Inflammatory macrophage treated with lipopolysaccharide for 4 hours (primary cell): Measurements from ENCODE around the gene LHFPL2.

ENCODE experiments used
- DNase-seq: peaks from one replicate; pipeline ENCODE4 v3.0.0-alpha.2; 2020

Gene LHFPL2

GRCh38 chr5:78540335-78541085 lies 108.1 kb downstream of the LHFPL2 start:
- DNase-seq, result peak; percentile 95

- DNase-seq, result no peak
These were observed 110.2 kb downstream of the LHFPL2 start for GRCh38 chr5:78538240-78538850.

DNA sequence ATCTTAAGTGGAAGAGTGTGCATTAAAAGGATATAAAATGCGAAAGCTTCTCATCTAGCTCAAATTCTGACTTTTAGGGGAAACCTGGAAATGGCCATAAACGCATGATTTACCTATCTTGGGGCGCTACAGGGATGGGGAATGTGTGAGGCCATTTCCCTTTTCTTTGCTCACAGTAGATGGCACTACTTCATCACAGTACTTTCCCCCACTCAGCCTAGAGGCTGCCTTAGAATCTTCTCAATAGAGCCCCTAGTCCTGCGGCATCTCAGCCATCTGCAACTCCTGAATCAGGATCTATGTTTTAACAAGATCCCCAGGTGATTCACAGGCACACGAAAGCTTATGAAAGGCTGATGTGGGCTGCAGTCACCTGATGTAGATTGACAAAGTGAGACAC lies 110.8 kb downstream of the LHFPL2 start:
- DNase-seq, result peak; percentile 65

DNA sequence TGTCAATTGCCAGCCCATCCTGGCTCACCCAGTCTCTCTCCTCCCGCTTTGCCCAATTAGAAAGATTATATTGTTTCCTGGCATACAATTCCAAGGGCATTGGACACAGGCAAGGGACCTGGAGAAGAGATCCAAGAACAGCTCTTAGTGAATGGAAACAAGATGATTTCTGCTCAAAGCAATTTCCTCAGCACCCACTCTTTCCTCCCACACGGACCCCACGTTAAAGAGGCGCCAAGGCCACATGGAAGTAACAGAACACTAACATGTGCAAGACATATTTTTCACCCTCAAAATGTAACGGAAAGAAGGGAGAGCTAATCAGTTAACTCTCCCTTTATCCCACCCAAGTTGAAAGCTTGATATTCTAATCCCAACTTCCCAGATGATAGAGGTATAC lies 111.2 kb downstream of the LHFPL2 start:
- no peak for DNase-seq

GRCh38 chr5:78536661-78537196 lies 111.8 kb downstream of the LHFPL2 start:
- no peak for DNase-seq

GRCh38 chr5:78534905-78535200 lies 113.7 kb downstream of the LHFPL2 start:
- DNase-seq, result no peak

- peak; percentile 94 for DNase-seq
These were observed 114.2 kb downstream of the LHFPL2 start for GRCh38 chr5:78534148-78534904.

- no peak for DNase-seq
These were observed 115.2 kb downstream of the LHFPL2 start for GRCh38 chr5:78533356-78533755.

DNA sequence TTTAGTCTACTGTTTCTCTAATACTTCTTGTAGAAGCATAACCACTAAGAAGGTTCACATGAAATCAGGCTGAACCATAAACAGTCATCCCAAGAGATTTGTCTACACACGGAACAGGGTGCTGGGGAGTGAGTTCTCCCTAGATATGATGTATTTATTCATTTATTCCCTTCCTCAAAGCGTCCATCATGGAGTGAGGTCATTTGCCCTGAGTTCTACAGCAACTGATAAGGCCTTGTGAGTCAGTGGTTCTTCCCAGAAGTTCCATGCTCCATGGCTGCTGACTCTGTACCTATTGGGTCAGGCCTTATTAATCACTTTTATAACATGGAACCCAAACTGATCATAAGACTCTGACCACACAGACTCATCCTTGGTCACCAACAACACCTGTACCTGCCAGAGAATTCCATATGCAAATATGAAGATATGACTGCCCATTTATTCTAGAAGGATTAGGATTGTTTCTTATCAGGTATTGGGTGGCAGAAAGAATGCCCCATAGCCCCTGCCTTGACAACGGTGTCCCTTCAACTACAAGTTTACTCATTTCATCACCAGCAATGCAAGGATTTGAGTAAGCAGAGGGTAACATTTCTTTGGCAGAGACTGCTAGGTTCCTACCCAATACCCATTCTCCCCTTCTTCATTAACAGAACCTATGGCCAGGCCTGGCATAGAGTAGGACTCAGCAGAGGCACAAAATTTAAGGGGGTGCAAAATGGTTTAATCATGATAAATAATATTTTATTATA lies 118.1 kb downstream of the LHFPL2 start:
- peak; percentile 92 for DNase-seq

- DNase-seq, result no peak
These were observed 120.6 kb downstream of the LHFPL2 start for GRCh38 chr5:78527925-78528324.

- DNase-seq, result peak; percentile 96
These were observed 121.3 kb downstream of the LHFPL2 start for GRCh38 chr5:78527054-78527859.

GRCh38 chr5:78526049-78526525 lies 122.5 kb downstream of the LHFPL2 start:
- peak; percentile 93 for DNase-seq

- DNase-seq, result no peak
These were observed 125.0 kb downstream of the LHFPL2 start for GRCh38 chr5:78523314-78524193.

DNA sequence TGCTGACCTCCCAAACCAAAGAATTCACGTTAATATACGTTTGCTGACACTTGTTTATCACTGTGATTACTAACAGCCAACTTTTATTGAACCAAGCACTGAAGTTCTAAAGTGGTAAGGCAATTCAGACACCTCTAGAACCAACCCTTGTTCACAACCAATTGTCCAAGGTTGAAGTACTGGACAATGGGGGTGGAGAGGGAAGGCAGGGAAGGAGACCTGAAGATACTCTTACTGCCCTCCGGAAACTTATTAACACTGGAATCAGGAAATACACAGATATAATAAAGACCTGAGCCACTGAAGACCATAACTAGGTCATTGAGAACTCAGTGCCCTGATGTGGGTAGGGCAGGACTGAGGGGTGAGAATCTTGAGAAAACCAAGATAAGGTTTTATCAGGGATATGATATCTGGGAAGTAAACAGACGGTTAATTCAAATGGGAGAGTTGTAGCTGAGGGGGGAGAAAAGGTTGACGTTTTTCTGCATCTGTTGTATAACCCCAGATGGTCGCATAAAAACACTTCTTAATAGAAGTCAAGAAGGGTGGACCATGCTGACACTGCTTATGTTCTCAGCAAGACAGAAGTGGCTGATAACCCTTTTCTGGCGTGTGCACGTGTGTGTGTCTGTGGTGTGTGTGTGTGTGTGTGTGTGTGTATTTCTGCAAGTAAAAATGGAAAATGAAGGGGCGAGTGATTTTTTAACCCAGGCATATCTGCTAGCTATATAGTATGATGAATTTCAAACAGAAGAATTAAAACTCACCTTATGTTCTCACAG lies 125.9 kb downstream of the LHFPL2 start:
- DNase-seq, result no peak

DNA sequence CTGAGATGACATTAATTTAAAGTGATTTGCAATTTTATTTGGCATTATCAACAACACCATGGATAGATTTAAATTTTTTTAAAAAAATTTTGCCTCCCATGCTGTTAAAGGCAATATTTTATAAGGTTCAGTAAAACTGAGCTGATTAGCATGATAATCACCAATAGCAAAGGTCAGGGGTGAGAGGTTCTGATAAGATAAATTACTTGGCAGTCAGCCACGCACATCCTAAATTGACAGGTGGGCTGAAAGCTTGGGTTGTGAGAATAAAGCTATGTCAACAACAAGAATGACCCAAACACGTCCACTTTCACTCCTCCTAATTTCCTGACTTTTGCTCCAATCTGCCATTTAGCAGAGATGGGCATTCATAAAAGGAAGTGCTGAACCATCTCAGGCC lies 127.1 kb downstream of the LHFPL2 start:
- DNase-seq, result no peak

GRCh38 chr5:78519198-78519941 lies 129.2 kb downstream of the LHFPL2 start:
- no peak for DNase-seq

DNA sequence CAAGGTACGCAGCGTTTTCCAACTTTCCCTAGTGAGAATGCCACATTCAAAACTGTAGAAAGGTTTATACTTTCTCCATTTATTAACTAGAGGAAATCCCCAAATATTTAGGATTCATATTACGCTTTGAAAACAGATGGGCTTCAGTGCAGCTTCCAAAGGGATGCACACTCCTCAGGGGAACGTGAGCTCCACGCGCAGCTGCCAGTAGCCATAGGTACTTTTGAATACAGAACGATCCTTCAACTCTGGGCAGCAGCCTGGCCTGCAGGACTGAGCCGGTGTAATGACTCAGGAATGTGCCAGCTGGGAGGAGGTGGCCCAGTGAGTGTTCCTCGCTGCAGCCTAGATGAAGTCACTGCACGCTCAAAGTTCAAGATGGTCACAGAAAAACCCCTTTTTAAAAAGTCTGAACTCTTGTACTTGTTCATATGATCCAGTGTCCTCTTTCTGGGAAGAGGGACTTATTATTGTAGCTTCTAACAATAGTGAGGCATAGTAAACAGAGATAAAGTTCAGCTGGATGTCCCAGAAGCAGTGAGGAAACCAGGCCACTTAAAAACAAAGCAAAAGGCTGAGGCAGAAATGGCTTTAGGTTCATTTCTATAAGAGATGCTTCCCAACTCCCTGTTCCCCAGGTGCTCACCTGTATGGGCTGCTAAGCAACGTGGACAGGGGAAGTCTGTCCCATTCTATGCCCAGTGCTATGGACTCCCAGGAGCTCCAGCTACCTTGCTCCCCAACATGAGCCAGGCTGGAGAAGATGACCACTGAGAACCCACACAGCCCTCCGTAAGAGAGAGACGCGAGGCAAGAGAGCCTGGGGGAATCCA lies 130.0 kb downstream of the LHFPL2 start:
- DNase-seq, result peak; percentile 74

- no peak for DNase-seq
These were observed 132.9 kb downstream of the LHFPL2 start for GRCh38 chr5:78515670-78516069.
